Mesangial cell (primary cell): ENCODE measurements around the gene RPL36A. TPM values are rescaled to one million over a fixed set of nuclear protein-coding genes. Genes with fewer than 3 reads are reported as not detected.

ENCODE experiments used
- total RNA-seq: library from RNA; depleted of rRNA; stranded (reverse); fragments of >200 nt; gene quantifications from 2 replicates; pipeline ENCODE4 v1.2.3, GENCODE V29; 2015

The RPL36A gene
- total RNA-seq, result 359 and 1,026 TPM in 2 replicates

DNA sequence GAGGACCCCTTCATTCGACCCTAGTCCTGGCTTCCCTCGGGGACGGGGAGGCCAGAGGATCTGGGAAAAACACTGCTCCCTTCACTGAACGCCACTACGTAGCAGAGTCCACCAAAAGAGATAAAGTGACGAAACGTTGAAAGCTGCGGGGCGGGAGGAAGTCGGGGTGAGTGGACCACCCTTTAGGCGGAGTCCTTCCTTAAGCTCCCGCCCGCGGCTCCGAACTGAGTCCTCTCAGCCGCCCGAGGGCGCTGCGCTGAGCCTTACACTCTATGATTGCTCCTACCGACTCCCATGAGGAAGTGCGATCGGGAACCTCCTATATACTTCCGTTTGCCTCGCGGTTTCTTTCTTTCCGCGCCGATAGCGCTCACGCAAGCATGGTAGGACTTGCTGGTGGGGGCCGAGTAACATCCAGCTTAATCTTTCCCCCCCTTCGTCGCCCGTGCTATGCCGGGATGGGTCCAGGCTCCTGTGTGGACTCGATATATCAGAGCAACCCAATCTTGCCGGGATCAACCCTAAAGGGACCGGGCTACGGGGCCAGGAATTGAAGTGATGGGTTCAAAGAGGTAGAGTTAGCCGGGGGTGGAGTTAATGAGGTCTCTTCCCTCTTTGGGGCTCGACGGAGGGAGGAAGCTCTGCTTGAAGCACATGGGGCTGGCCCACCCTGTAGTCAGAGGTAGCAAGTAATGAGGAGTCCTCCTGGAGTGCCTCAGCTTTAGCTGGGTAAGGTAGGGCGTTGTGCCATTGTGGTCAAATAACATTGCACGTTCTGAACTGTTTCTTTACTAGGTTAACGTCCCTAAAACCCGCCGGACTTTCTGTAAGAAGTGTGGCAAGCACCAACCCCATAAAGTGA lies at the start of gene RPL36A:
Gene RPL36A, plus strand, starts transcription at position 348 of the 862 bp plus-strand sequence. Its CDS starts 33 bp downstream, at position 381.

GRCh38 chrX:101348452-101349192 lies 42.2 kb upstream of the RPL36A start, which contains the start of gene TIMM8A:
TIMM8A (minus strand) TSS chrX:101348742; CDS start chrX:101348664, 78 bp downstream.

DNA sequence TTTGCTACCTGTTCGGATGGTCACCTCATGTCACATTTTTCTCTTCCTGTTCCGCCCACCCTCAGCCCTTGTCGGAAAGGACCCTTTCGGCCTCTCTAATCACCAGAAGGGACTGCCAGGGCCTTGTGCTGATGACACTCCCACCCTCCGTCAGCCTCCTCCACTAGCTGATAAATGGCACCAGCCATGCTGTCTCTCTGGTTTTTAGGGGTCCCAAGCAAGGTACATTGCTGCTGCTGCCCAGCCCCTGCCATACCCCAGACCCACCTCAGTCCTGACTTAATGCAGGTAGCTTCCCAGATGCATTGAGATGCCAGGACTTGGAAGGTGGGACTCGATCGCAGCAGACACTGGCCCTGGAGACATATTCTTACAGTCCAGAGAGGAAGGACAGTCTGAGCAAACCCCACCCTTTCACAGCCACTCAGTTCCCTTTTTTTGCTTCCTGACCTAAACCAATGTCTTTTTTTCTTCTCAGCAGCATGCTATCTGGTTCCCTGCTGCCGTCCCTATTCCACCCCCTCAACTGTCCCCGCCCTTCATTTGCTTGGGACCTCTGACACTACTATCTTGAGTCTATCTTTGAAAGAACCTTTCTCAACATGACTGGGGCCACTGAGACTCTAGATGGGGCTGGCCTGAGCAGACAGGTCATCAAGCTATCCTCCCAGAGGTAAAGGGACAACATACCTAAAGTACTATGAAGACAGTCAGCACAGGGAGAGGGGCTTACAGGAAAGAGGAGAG lies 4.8 kb upstream of the RPL36A start, which contains the start of gene BTK:
Gene BTK, minus strand, starts transcription at position 397 of the 747 bp plus-strand sequence. CDS start 10,907 bp downstream, outside the sequence.

GRCh38 chrX:101407748-101408531 lies 17.1 kb downstream of the RPL36A start, which contains the start of the genes GLA and HNRNPH2:
GLA (minus strand) TSS chrX:101407925; CDS start chrX:101407903, 22 bp downstream.
HNRNPH2 (plus strand) TSS chrX:101408222; CDS start chrX:101411989, 3,767 bp downstream.

Other genes starting within 250 kb of the RPL36A start
- 0.51 and 1.1 TPM in 2 replicates for gene DRP2, start 171.2 kb upstream of the RPL36A start, total RNA-seq
- under 0.01 and 0.33 TPM in 2 replicates for gene TAF7L, start 99.7 kb upstream of the RPL36A start, total RNA-seq
- 3.5 and 8.1 TPM in 2 replicates for gene TIMM8A, start 42.3 kb upstream of the RPL36A start, total RNA-seq
- under 0.01 TPM in 1 of 2 replicates, not detected in the other for gene BTK, start 4.8 kb upstream of the RPL36A start, total RNA-seq
- gene GLA, start 16.9 kb downstream of the RPL36A start, total RNA-seq, result 15.0 and 41.7 TPM in 2 replicates
- 28.7 and 29.7 TPM in 2 replicates for gene HNRNPH2, start 17.2 kb downstream of the RPL36A start, total RNA-seq
- gene ARMCX4, start 94.4 kb downstream of the RPL36A start, total RNA-seq, result 2.0 and 2.7 TPM in 2 replicates
- gene ARMCX1, start 159.5 kb downstream of the RPL36A start, total RNA-seq, result 10.9 and 14.6 TPM in 2 replicates
- gene ARMCX6, start 227.0 kb downstream of the RPL36A start, total RNA-seq, result 18.7 and 27.4 TPM in 2 replicates
- gene ARMCX3, start 232.1 kb downstream of the RPL36A start, total RNA-seq, result 12.7 and 19.3 TPM in 2 replicates